DOHH2 (cell line): ENCODE measurements around the gene NUP93.

Source experiments
- CTCF ChIP-seq: fragments of 200-600 bp; sonication (generic); IDR thresholded peaks from one replicate; pipeline ENCODE4 v1.5.1; 2014; ENCODE audit warnings: antibody characterized with exemption, mild to moderate bottlenecking, low read depth, low read length; ENCODE audit not compliant: poor library complexity, severe bottlenecking
- EZH2phosphoT487 ChIP-seq: fragments of 200-600 bp; sonication (generic); IDR thresholded peaks from 2 replicates; pipeline ENCODE4 v1.6.1; 2017; ENCODE audit warnings: borderline replicate concordance, mild to moderate bottlenecking, antibody characterized with exemption, low read length, moderate library complexity, mixed read lengths

GRCh38 chr16:56861756-56862155 is 131.8 kb downstream of the NUP93 start:
- no peak for TF ChIP-seq CTCF
- no peak for TF ChIP-seq EZH2phosphoT487
